ENCODE data around the gene PAIP2B.
"Not testable (repeated sequence)": the region's sequence is repeated elsewhere in the genome, so short reads cannot be mapped to it uniquely, and the experiment has no call there.

The PAIP2B gene

DNA sequence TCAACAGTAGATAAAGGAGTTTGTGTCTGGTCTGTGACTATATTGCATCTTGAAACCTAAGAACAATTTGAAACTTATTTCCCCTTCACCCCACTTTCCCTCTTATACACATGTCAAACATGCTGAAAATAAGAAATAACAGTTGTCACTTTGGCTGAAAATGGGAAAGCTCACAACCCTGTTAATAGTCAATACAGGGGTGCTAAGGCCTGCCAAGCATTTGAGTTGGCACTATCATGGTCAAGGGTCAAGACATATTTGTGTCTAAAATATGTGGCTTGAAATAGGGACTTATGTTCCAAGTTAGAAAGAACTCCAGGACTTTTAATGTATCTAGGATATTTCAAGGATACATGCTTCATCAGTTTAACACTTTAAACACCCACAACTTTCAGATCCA lies 20.6 kb downstream of the PAIP2B start:
- TF ChIP-seq, protein P1, sequence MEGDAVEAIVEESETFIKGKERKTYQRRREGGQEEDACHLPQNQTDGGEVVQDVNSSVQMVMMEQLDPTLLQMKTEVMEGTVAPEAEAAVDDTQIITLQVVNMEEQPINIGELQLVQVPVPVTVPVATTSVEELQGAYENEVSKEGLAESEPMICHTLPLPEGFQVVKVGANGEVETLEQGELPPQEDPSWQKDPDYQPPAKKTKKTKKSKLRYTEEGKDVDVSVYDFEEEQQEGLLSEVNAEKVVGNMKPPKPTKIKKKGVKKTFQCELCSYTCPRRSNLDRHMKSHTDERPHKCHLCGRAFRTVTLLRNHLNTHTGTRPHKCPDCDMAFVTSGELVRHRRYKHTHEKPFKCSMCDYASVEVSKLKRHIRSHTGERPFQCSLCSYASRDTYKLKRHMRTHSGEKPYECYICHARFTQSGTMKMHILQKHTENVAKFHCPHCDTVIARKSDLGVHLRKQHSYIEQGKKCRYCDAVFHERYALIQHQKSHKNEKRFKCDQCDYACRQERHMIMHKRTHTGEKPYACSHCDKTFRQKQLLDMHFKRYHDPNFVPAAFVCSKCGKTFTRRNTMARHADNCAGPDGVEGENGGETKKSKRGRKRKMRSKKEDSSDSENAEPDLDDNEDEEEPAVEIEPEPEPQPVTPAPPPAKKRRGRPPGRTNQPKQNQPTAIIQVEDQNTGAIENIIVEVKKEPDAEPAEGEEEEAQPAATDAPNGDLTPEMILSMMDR (conservative IDR thresholded peaks at IDR 0.05; ENCODE audit: low read length): no peak
- no peak for DNase-seq (ENCODE audit: low read depth)

DNA sequence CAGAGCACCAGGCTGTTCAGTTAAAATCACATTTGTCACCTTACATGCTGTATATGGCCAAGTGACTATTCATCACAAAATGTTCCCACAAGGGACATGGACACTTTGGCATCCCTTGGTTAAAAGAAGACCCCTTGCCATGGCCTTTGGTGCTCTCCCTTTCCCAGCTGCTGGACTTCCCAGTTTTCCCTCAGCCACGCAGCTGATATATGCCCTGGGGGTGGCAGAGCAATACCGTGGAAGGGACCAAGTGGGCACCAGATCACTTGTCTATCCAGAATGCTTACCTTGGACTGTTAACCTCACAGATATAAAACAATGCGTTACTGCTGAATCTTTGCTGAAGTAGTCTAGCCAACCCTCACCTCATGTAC lies 35.3 kb downstream of the PAIP2B start:
- H3K4me3 ChIP-seq (ENCODE audit: low read length): no peak overlapping the region
- DNase-seq (ENCODE audit: low read depth): no peak
- TF ChIP-seq, protein P1 (conservative IDR thresholded peaks at IDR 0.05; ENCODE audit: low read length): no peak

More for the DNA sequence above, 20.6 kb downstream of the PAIP2B start:
- H3K4me3 ChIP-seq (ENCODE audit: low read length): no peak overlapping the region

DNA sequence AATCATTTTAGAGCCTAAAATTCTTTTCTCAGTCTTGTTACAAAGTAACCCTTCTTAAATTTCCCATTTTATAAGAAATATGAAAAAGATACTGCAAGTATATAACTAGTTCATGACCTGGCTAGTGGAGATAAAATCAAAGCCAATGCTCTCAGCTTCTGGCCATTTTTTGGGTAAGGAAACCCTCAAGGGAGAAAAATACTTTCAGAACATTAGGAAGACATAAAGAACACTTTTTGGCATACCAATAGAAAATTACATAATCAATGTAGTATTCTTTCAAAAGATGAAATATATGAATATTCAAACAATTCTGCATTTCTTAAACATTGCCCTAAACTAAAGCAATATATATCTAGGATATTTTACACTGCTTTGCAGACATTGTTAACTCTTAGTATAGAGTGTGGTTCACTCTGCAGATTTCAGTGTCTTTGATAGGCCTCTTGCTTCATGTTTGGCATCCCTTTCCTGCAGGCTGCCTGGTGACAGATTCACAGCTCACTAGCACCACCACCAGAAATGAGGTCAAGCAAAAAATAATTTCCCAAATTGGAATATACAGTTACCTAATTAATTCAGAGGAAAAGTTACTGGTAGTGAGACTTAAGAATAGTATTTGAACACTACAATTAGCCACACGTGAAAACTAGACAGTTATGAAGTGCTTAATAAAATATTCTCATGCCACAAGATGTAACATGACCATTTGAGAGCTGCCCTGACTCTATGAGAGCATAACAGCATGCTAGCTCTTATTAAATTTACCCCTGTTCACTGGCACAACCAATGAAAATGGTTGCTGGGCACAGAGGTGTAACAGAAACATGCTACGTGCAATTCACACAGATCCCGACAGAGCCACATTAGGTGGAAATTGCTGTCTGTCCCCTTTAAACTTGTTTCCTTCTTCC lies 36.0 kb downstream of the PAIP2B start:
- TF ChIP-seq, protein P1 (conservative IDR thresholded peaks at IDR 0.05; ENCODE audit: low read length): peak; percentile 48
- DNase-seq (ENCODE audit: low read depth): peak; percentile 40
- no peak overlapping the region for H3K4me3 ChIP-seq (ENCODE audit: low read length)

DNA sequence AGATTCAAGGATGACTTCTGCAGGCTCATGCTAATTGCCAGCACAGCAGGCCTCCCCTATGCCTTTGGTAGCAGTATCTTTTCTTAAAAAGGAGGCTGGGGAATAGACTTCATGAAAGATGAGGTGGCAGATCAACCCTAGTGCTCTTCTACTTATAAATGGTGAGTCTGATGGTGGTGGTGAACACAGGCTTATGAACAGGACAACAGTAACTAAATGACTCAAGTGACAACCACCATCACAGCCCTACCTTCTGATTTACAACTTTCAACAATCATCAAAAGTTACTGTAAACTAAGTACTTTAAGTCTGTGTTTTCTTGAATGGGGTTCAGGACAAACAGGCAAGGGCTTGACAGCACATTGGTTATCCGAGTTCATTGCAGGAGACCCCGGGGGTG lies 39.3 kb downstream of the PAIP2B start:
- TF ChIP-seq, protein P1 (conservative IDR thresholded peaks at IDR 0.05; ENCODE audit: low read length): no peak
- no peak for DNase-seq (ENCODE audit: low read depth)
- no peak overlapping the region for H3K4me3 ChIP-seq (ENCODE audit: low read length)

DNA sequence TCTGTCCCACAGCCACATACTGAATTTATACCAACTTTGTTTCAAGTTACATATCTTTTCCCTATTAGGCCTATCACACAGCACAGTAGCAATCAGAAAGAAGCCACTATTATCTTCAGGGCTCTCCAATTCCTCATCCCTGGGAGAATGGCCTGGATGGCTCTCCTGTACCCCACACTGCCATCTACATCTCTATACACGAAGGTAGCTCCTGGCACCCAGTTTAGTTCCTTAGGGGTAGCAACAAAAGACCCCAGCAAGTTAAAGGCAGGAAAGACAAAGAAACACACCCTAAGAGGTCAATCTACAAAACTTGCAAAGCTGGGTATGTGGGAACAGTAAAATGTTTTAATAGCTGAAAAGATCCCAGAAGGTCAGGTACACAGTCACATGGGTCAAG lies 39.9 kb downstream of the PAIP2B start:
- TF ChIP-seq, protein P1 (conservative IDR thresholded peaks at IDR 0.05; ENCODE audit: low read length): no peak
- no peak overlapping the region for H3K4me3 ChIP-seq (ENCODE audit: low read length)
- no peak for DNase-seq (ENCODE audit: low read depth)

DNA sequence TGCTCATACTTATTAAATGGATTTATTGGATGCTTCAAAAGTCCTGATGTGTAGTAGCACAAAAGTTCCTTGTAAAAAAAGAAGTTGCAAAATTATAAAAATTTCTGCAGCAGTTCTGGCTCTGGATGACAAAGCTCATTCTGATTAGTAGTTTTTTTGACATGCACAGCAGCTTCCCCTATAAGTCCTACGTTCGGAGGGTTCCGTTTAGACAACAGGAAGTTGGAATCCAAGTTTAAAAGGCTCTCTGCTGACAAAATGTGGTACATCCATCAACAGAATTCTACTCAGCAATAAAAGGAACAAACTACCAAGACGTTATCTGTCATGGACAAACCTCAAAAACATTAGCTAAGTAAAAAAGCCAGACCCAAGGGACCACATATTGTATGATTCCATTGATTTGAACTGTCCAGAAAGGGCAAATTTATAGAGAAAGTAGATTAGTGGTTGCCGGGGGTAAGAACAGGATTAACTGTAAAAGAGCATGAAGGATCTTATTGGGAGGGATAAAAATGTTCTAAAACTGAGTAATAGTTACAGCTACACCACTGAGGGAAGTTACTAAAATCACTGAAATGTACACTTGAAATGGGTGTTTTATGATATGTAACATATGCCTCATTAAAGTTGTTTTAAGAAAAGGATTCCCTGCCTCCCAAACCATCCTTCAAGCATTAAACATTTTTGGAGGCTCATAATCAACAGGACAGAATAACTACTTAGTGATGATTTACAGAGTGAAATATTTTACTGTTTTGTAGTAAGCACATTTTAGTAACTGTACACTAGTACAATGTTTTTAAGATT lies 43.4 kb downstream of the PAIP2B start:
- H3K4me3 ChIP-seq (ENCODE audit: low read length); DNase-seq (ENCODE audit: low read depth): not testable (repeated sequence)

DNA sequence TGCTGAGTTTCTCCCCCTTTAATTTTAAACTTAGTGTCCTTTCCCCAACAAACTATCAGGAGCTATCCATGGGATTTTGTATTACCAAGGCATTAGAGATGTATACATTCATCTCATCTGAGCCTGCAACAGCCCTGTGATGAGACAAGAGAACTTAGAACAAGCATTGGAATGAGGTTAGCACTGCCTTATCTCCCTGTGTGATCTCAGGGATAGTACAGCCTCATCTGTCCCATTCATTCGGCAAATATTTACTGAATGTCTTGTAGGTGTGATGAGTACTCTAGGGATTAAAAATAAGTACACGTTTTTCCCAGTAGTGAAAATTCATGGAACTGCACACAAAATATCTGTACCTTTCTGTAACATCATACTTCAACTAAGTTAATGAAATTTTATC lies 45.6 kb downstream of the PAIP2B start:
- no peak for DNase-seq (ENCODE audit: low read depth)
- H3K4me3 ChIP-seq (ENCODE audit: low read length): no peak overlapping the region
- TF ChIP-seq, protein P1 (conservative IDR thresholded peaks at IDR 0.05; ENCODE audit: low read length): no peak

DNA sequence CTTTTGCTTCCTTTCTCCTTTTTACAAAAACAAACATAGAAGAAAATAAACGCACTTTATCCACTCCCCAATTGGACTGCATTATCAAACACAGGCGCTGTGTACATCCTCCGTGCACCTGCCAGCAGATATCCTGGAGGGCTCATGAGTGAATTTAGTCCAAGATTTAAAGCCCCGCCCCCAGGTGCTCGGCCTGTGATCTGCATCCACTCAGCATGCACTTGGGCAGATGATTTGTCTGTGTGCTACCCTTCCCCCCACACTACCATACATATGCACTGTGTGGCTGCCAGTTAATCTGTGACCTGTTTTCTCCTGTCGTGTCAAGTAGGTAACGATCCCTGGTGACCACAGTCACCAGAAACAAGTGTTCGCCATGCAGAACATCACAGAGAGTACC lies 48.1 kb downstream of the PAIP2B start:
- H3K4me3 ChIP-seq (ENCODE audit: low read length); DNase-seq (ENCODE audit: low read depth): not testable (repeated sequence)

Measured in AG10803 (cell line).